Nephron progenitor cell (in vitro differentiated cells): Measurements from ENCODE around the gene TAAR6.
A peak's percentile ranks its signal among the peaks of the same experiment; 100 is the strongest.
"Not testable (repeated sequence)": the region's sequence is repeated elsewhere in the genome, so short reads cannot be mapped to it uniquely, and the experiment has no call there.

Experiments
- DNase-seq: peaks from one replicate; pipeline ENCODE4 v3.0.0; 2021
- H3K27ac Mint-ChIP-seq: 2 replicates; pipeline ENCODE4 v1.8.0; 2021; ENCODE audit warnings: mild to moderate bottlenecking, moderate library complexity, mixed read lengths
- H3K27me3 Mint-ChIP-seq: 2 replicates; pipeline ENCODE4 v1.8.0; 2021; ENCODE audit warnings: mild to moderate bottlenecking, low read depth, mixed read lengths; ENCODE audit not compliant: poor library complexity
- H3K36me3 Mint-ChIP-seq: 2 replicates; pipeline ENCODE4 v1.8.0; 2021; ENCODE audit warnings: low read depth, mixed read lengths
- H3K4me1 Mint-ChIP-seq: 2 replicates; pipeline ENCODE4 v1.8.0; 2021; ENCODE audit warnings: mixed read lengths
- H3K4me3 Mint-ChIP-seq: 2 replicates; pipeline ENCODE4 v1.8.0; 2021; ENCODE audit warnings: mild to moderate bottlenecking, moderate library complexity, mixed read lengths
- H3K9me3 Mint-ChIP-seq: 2 replicates; pipeline ENCODE4 v1.8.0; 2021; ENCODE audit warnings: mild to moderate bottlenecking, moderate library complexity, mixed read lengths
- CTCF ChIP-seq: fragments of 200-600 bp; sonication (generic); IDR thresholded peaks from 2 replicates; pipeline ENCODE4 v1.5.0; 2021; ENCODE audit warnings: antibody characterized with exemption

TAAR6 gene

GRCh38 chr6:132530293-132530974, 39.7 kb upstream of the TAAR6 start:
- Mint-ChIP-seq H3K27me3 (no peaks in the 10 kb centered on the region), H3K27ac (no peak overlapping the region), H3K9me3 (peaks cover 29% of the 10 kb centered on the region), H3K4me3 (peak overlapping the region; percentile 73), H3K4me1 (peaks cover 14% of the 10 kb centered on the region), H3K36me3 (peaks cover 4% of the 10 kb centered on the region)
- peak; percentile 85 for TF ChIP-seq CTCF
- DNase-seq = peak; percentile 75

- not testable (repeated sequence) for H3K27me3 Mint-ChIP-seq, H3K4me3 Mint-ChIP-seq, H3K27ac Mint-ChIP-seq, H3K4me1 Mint-ChIP-seq, H3K36me3 Mint-ChIP-seq, DNase-seq
- peaks cover 36% of the 10 kb centered on the region for H3K9me3 Mint-ChIP-seq
Observed at GRCh38 chr6:132534546-132534945, 35.6 kb upstream of the TAAR6 start.

GRCh38 chr6:132537145-132537544, 33.0 kb upstream of the TAAR6 start:
- Mint-ChIP-seq H3K36me3 (peaks cover 4% of the 10 kb centered on the region), H3K27me3 (peaks cover 3% of the 10 kb centered on the region), H3K4me1 (no peaks in the 10 kb centered on the region), H3K9me3 (peaks cover 28% of the 10 kb centered on the region), H3K4me3 (no peak overlapping the region), H3K27ac (no peak overlapping the region)
- no peak for TF ChIP-seq CTCF
- DNase-seq = no peak

- Mint-ChIP-seq H3K4me1 (no peaks in the 10 kb centered on the region), H3K9me3 (peaks cover 28% of the 10 kb centered on the region), H3K36me3 (peaks cover 4% of the 10 kb centered on the region), H3K27ac (no peak within 1 kb of the TSS), H3K4me3 (no peak within 1 kb of the TSS), H3K27me3 (peaks cover 3% of the 10 kb centered on the region)
- TF ChIP-seq CTCF = no peak
- no peak for DNase-seq
Observed at GRCh38 chr6:132537977-132538376, 32.1 kb upstream of the TAAR6 start, which contains the start of gene TAAR9. Gene TAAR9, plus strand, starts transcription at chr6:132538277. Its CDS starts 13 bp downstream, at chr6:132538290.

GRCh38 chr6:132544826-132545225, 25.3 kb upstream of the TAAR6 start:
- H3K4me1 Mint-ChIP-seq = peaks cover 7% of the 10 kb centered on the region
- H3K27ac Mint-ChIP-seq = no peak overlapping the region
- H3K4me3 Mint-ChIP-seq = no peak overlapping the region
- peaks cover 3% of the 10 kb centered on the region for H3K27me3 Mint-ChIP-seq
- no peaks in the 10 kb centered on the region for H3K9me3 Mint-ChIP-seq
- TF ChIP-seq CTCF = no peak
- no peak for DNase-seq
- no peaks in the 10 kb centered on the region for H3K36me3 Mint-ChIP-seq

GRCh38 chr6:132548746-132549463, 21.2 kb upstream of the TAAR6 start:
- Mint-ChIP-seq H3K27me3 (peaks cover 6% of the 10 kb centered on the region), H3K36me3 (no peaks in the 10 kb centered on the region), H3K4me3 (no peak overlapping the region), H3K9me3 (no peaks in the 10 kb centered on the region), H3K4me1 (peaks cover under 1% of the 10 kb centered on the region), H3K27ac (no peak overlapping the region)
- DNase-seq = no peak
- TF ChIP-seq CTCF = no peak
